DMS53 treated with DMSO at 0.1 percent for 48 hours (cell line): Measurements from ENCODE around the gene ADIPOR2.
"Not testable (repeated sequence)": the region's sequence is repeated elsewhere in the genome, so short reads cannot be mapped to it uniquely, and the experiment has no call there.

ENCODE experiments used
- DNase-seq: peaks from one replicate; lab custom pipeline; 2025; ENCODE audit not compliant: unreplicated experiment; lab: John Stamatoyannopoulos, UW

Gene ADIPOR2

DNA sequence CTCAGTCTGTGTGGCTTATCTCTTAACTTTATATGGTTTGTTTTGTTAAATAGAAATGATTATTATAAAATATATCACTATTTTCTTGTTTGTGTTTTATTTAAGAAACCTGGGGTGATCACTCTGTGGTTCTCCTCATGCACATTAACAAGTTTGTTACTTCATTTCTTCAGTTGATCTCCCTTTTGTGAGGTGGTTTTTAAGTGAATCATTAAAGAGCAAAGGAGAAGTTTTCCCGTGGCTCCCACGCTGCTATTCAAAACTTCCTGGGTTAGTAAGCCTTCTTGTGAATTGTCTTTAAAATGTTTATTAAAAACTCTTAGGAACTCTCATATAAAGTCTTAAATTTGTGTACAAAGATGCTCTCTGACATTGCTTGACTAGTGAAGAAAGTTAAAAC is 11.8 kb downstream of the ADIPOR2 start:
- DNase-seq = no peak

DNA sequence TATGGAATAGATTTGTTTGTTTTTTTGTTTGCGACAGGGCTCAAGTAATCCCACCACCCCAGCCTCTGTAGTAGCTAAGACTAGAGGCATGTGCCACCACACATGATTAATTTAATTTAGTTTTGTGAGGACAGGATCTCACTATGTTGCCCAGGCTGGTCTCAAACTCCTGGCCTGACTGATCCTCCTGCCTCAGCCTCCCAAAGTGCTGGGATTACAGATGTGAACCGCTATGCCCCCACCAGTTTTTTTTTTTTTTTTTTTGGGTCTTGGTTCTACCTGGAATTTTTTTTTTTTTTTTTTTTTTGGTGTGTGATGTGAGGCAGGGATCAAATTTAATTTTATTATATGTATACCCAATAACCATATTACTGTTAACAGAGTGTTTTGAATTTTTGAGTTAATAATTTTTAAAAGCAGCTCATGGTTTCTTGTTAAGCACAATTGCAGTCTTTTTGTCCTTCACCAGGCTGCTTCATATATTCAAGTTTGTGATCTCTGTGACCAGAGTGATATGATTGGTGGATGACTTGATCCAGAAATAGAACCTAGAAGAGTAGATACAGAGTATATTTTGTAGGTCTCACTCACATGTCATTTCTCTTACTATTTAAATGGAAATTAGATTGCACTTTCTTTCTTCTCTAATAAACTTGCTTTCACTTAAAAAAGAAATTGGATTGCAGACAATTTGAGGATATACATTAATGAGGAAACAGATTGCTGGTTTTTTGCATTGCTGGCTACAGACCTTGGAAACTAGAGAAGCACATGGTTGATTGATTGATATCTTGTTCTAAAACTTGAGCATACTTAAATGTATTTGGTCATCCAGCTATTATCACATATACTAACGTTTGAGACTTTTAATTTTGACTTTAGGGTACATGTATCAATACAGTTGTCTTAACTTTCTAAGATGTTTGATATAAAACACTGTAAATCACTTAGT is 13.2 kb downstream of the ADIPOR2 start:
- no peak for DNase-seq

DNA sequence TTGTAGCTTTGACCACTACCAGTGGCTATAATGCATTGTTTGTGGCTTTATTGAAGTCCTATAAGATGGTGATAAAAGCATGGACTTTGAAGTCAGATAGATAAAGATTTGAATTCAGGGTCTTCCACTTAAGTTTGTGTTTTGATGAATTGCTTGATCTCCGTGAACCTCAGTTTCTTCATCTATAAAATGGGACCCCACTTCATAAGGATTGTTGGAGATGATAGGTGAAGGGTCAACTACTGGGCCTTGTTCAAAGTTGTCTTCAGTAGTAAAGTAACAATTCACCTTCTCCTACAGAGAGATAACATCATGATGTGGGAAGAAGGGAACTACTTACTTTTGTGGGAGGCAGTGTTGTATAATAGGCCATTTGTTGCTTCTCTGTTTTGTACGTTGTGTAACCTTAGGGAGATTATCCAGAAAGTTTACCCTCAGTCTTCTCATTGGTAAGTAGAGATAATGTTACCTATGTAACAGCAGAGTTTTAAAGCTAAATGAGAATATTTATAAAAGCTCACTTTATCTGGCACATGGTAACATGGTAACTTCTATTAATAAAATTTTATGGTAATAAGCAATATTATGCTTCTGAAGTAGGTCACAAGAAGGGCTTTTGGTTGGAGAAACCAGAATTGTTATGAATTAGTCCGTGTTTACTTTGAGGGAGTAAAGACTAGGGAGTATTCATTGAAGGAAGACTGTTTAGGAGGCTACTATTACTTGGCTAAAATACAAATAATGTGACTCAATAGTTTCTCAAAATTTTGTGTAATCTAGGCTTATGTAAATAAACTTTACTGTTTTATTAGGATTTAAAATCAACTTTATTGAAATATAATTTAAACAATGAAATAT is 15.1 kb downstream of the ADIPOR2 start:
- DNase-seq = no peak

DNA sequence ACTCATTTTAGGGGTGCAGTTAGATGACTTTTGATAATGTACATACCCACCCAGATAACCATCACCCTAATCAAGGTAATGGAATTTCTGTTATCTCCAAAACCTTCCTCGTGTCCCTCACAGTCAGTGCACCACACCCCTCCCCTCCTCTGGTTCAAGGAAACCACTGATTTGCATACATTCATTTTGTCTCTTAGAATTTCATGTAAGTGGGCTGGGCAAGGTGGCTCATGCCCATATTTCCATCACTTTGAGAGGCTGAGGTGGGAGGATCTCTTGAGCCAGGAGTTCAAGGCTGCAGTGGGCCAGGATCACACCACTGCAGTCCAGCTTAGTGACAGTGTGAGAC is 15.7 kb downstream of the ADIPOR2 start:
- DNase-seq = no peak

DNA sequence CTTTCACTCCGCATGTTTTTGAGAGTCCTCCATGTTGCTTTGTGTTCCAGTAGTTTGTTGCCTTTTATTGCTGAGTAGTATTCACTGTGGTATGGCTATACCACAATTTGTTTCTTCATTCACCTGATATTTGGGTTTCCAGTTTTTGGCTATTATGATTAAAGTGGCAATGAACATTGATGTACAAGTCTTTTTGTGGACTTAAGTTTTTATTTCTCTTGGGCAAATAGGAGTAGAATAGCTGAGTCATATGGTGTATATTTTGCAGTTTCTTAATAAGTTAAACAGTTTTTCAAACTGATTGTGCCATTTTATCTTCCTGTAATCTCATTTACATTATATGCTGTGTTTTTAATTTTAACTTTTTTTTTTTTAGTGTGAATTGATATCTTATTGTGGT is 16.2 kb downstream of the ADIPOR2 start:
- no peak for DNase-seq

DNA sequence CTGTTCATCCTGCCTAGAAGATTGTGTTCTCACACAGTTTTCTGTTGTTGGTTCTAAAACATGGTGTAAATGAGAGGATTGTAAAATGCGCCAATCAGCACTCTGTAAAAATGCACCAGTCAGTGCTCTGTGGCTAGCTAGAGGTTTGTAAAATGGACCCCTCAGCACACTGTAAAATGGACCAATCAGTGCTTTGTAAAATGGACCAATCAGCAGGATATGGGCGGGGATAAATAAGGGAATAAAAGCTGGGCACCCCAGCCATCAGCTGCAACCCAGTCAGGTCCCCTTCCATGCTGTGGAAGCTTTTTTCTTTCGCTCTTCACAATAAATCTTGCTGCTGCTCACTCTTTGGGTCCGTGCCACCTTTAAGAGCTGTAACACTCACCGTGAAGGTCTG is 19.1 kb downstream of the ADIPOR2 start:
- DNase-seq = not testable (repeated sequence)

DNA sequence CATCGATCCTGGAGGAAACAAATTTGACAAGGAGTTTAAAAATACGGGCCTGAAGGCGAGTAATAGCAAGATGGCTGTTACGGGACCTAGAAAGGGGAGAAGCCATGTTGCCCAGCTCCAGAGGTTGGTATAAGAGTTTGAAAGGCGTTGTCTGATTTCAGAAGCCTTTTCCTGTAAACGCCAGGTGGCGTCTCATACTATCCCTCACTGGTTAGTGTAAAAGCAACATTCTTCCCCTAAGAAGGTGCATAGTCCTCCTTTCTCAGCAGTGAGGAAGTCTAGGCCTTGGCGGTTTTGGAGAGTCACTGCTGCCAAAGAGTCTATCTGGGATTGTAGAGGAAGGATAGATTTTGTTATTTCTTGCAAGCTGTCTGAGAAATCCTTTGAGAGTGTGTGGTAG is 20.0 kb downstream of the ADIPOR2 start:
- DNase-seq = not testable (repeated sequence)

DNA sequence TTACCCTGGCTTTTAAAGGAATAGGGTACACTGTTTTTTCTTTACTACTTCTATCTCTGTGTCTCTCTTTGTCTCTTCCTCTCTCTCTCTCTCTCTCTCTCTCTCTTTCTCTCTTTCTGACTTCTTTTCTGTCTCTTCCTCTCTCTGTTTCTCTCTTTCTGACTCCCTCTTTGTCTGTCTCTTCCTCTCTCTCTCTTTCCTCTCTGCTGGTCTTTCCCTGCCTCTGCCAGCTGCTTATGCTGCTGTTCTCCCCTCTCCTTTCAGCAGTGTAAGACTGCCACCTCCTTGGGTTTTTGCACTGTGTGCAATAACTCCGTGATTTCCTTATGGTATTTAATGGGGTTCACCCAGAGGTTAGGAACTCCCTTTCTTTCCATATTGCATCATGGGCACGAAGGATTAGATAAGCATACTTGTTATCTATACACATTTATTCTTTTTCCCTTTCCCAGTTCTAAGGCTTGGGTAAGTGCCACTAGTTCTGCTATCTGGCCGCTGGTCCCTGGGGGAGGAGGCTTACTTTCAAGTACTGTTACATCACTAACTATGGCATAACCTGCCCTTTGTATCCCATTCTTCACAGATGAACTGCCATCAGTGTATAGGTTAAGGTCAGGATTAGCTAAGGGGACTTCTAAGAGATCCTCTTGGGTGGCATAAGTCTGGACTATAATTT is 20.8 kb downstream of the ADIPOR2 start:
- not testable (repeated sequence) for DNase-seq

DNA sequence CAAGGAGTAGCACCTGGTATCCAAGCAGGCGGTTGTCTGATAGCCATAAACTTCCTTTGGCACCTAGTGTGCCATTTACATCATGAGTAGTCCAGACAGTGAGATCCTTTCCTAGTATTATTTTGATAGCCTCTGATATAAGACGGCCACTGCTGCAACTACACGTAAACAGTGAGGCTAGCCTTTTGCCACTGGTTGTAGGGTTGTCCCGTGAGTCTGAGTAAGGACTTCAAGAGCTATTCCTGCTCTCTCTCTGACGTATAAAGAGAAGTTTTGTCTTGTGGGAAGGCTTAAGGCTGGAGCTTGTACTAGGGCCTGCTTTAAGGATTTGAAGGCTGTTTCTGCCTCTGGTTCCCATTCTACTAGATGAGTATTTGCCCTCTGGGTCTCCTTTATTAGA is 21.4 kb downstream of the ADIPOR2 start:
- DNase-seq = not testable (repeated sequence)

DNA sequence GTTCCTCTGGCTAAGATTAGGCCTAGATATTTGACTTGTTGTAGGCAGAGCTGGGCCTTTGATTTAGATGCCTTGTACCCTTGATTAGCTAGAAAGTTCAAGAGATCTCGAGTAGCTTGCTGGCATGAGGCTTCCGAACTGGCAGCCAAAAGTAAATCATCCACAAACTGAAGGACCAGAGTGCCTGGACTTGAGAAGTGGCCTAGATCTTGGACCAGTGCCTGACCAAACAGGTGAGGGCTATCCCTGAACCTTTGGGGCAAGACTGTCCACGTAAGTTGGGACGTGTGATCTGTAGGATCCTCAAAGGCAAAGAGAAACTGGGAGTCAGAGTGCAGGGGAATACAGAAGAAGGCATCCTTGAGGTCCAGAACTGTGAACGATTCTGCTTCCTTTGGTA is 22.0 kb downstream of the ADIPOR2 start:
- not testable (repeated sequence) for DNase-seq

DNA sequence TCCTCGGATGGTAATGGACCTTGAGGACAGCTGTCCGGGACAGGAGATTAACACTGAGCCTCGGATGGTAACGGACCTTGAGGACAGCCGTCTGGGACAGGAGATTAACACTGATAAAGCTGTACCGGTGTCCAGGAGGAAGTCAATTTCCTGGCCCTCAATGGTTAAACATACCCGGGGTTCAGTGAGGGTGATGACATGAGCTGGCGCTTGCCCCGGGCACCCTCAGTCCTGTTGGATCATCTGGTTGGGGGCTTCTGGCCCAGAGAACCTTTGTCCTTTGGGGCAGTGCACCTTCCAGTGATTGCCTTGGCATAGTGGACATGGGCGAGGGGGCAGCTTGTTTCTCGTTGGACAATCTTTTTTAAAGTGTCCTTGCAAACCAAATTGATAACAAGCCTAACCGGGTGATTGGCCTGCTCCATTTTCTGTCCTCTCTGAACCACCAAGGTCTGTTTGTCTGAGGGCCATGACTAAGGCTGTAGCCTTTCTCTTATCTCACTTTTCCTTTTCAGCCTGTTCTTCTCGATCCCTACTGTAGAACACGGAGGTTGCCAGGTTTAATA is 23.0 kb downstream of the ADIPOR2 start:
- DNase-seq = not testable (repeated sequence)

DNA sequence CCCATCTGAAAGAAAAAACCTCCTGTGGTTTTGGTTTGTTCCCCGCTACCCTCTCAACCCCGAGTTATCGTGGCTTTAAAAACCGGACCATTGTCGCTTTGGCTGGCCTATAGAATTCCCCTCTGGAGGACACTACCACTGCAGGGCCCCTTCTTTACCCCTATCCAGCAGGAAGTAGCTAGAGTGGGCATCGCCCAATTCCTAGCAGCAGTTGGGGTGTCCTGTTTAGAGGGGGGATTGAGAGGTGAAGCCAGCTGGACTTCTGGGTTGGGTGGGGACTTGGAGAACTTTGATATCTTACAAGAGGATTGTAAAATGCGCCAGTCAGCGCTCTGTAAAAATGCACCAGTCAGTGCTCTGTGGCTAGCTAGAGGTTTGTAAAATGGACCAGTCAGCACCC is 24.6 kb downstream of the ADIPOR2 start:
- DNase-seq = not testable (repeated sequence)

DNA sequence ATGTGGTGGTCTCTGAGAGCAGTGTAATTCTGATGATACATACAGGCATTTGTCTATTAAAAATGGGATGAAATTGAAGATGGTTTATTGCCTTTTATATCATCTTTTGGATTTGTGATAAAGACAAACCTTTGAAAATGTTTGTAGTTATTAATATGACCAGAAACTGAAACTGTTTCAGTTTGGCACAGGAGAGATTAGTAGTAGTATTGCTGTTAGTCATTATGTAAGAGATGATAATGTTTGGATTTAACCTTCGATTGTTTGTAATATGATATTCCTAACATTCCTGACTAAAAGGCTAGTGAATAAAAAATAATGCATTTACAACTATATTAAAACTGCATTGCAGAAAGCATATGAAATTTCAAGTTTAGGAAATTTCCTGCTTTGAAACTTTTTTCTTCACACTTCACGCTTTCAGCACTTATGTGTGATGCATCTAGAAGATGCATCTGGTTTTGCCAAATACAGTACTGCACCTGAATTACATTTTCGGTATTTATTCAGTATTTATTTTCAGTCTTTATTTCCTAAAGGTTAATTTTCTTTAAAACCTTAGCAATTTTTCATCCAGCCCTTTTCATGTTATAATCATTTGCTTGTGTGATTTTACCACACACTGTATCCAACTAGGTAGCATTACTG is 25.5 kb downstream of the ADIPOR2 start:
- no peak for DNase-seq

DNA sequence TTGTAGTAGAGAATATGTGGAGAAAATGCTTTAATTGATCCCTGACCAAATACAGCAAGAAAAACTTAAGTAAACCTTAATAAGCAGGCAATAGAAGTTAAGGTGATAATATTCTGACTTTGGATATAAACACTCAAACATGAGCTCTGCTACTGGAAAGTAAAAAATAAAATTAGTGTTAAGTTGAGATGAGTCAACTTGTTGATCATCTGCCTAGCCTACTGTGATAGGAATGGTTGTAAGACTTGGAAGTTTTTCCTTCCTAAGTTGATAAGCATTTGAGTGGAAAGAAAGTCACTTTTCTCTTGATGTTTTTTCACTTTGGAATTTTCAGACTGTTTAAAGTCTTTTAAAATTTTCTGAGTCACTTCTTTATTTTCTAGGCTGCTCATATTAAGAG is 26.0 kb downstream of the ADIPOR2 start:
- no peak for DNase-seq

DNA sequence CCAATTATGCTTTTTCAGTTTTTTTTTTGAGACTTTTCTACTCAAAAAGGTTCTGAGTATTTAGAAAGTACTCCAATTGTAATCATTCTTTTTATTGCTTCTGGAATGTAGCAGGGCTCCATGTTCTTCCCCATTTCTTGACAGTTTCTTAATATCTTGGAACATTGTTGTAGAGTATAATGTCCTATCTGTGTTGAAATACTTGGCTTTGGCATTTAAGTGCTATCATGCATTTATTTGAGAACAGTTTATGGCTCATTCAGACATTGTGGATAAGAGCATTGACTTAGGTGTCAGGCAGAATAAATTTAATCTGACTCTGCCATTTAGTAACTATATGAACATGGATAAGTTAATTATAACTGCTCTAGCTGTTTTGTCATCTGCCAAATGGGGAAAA is 28.3 kb downstream of the ADIPOR2 start:
- DNase-seq = no peak

DNA sequence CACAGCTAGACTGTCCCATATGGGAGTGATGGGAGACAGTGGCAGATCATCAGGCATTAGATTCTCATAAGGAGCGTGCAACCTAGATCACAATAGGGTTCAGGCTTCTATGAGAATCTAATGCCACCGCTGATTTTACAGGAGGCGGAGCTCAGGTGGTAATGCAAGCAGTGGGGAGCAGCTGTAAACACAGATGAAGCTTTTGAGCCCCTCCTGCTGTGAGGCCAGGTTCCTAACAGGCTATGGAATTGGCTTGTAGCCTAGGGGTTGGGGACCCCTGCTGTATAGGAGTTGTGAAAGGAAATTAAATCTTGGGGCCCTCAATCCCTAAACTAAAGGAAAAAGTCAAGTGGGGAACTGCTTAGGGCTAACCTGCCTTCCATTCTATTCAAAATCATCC is 29.6 kb downstream of the ADIPOR2 start:
- DNase-seq = no peak

DNA sequence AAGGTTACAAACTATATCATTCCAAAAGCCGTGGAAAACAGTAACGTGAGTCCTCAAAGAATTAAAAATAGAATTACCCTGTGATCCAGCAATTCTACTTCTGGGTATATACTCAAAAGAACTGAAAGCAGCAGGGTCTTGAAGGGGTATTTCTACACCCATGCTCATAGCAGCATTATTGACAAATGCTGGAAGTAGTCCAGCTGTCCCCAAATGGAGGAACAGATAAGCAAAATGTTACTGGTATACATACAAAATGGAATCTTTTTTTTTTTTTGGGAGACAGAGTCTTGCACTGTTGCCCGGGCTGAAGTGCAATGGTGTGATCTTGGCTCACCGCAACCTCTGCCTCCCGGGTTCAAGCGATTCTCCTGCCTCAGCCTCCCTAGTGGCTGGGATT is 32.9 kb downstream of the ADIPOR2 start:
- DNase-seq = no peak

DNA sequence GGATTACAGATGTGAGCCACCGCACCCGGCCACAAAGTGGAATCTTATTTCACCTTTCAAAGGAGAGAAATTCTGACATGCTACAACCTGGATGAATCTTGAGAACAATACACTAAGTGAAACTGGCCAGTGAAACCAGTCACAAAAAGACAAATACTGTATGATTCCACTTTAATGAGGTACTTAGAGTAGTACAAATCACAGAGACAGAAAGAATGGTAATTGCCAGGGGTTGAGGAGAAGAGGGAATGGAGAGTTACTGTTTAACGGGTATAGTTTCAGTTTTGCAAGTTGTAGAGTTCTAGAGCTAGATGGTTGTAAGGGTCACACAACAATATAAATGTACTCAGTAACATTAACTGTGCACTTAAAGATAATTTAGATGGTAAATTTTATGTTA is 33.4 kb downstream of the ADIPOR2 start:
- no peak for DNase-seq

DNA sequence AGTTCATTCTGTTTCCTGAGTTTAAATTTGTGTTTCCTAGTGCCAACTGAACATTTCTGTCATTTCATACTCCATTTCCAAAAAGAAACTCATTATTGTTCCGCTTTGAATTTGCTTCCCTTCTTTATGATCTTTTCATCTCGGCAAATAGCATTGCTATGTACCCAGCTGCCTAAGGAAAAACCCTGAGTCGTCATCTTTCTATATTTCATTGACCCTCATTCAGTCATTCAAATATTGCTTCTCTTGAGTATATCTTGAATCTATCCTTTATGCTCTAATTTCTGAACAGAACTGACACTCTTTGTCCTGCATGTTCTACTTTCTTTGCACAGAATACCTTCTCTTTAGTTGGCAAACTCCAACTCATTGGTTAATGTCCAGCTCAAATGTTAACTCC is 35.9 kb downstream of the ADIPOR2 start:
- DNase-seq = no peak

DNA sequence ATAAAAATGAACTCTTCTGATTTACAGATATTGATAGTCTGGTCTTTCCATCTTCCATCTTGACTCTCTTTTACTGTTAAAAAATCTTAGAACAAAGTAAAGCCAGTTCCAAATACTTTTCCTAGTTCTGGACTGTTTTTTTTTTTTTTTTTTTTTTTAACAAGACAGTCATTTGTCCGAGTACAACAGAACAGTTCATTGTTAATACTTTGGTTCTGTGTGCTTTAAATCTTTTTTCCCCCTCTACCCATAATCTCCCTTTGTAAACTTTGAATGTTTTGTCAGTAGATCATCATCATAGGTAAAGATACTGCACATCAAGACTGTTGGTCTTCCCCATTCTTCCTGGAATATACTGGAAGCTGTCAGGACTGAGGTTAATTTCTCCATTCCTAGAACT is 38.0 kb downstream of the ADIPOR2 start:
- no peak for DNase-seq
